Medulla oblongata (tissue), 1 donor: ENCODE data around the gene ZDHHC4.

Source experiments
- DNase-seq: peaks from one replicate; pipeline ENCODE4 v3.0.0-alpha.2; 2015; ENCODE audit errors: extremely low spot score

ZDHHC4 gene

DNA sequence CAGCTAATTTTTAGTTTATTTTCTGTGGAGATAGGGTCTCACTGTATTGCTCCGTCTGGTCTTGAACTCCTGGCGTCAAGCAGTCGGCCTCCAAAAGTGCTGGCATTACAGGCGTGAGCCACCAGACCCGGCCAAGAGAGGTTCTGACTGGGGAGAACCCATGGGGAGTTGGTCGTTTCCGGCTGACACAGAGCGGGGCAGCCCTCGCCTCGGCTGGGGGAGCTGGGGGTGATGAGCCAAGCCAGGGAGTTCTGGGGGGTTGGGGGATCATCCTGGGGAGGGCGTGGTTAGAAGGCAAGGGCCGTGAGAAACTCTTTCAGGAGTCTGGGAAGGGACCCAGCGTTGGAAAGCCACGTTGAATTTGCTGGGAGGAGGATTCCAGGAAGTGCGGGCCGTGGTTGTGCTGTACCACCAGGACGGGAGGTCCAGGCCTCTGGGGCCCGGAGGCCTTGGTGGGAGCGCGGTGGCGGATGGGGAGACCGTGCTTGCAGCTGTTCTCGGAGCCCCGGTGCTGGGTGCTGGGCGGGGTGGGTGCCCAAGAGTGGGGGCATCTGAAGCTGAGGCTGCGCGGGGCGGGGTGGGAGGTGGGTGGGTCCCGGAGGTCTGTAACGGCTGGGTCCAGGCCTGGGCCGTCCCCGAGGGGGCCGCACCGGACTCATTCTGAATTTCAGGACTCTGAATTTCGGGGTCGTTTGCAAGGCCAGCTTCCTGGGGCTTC is 29.8 kb downstream of the ZDHHC4 start:
- no peak for DNase-seq

DNA sequence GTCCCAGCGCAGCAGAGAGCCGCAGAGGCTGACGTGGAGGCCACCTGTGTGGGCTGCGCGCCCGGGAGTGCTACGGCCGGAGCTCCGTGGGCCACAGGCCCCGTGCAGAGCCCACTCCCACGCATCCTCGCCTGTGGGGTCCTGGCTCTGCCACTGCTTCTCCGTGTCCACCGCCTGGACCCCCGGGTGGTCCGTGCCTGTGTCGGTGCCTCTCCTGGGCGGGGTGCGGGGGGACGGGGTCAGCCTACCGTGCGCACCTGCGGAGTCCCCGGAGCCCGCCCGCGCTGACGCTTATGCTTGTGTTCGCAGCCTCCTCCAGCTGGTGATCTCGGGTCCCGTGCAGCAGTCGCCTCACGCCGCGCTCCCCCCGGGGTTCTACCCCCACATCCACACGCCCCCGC is 30.4 kb downstream of the ZDHHC4 start:
- no peak for DNase-seq

DNA sequence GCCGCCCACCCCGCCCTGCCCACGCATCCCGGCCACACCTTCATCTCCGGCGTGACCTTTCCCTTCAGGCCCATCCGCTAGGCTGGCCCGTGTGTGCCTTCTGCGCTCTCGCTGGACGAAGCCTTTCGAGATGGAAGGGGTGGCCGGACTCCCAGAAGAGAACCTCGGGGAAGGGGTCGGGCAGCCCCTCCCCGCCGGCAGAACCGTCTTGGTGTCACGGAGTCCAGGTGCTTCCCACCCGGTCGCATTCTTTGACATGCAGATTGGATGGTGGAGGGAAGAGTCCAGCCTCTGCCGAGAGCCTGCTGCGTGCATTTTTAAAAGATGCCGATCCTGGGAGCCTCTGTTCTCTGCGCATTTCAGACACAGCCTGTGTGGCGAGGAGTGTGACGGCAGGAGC is 30.8 kb downstream of the ZDHHC4 start:
- no peak for DNase-seq

DNA sequence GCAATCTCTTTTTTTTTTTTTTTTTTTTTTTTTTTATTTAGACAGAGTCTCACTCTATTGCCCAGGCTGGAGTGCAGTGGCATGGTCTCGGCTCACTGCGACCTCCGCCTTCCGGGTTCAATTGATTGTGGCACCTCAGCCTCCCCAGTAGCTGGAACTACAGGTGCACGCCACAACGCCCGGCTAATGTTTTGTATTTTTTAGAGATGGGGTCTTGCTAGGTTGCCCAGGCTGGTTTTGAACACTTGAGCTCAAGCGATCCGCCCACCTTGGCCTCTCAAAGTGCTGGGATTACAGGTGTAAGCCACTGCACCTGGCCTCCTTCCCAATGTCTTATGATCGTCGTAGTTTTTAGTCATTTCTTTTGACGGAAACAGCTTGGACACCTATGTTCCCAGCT is 31.5 kb downstream of the ZDHHC4 start:
- DNase-seq, result no peak

DNA sequence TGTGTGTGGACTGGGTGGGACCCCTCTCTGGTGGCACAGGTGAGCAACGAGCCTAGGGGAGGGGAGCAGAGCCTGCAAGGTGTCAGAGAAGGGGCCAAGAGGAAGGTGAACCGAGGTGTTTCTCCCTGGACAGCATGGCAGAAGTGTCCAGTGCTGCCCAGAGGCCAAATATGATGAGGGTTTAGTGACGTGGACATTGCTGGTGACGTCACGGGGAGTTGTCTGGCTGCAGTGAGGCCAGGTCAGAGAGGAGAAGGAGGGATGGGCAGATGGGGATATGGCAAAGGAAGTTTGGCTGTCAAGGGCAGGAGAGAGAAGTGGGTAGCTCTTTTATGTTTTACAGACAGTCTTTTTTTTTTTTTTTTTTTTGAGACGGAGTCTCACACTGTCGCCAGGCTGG is 35.6 kb downstream of the ZDHHC4 start:
- no peak for DNase-seq

DNA sequence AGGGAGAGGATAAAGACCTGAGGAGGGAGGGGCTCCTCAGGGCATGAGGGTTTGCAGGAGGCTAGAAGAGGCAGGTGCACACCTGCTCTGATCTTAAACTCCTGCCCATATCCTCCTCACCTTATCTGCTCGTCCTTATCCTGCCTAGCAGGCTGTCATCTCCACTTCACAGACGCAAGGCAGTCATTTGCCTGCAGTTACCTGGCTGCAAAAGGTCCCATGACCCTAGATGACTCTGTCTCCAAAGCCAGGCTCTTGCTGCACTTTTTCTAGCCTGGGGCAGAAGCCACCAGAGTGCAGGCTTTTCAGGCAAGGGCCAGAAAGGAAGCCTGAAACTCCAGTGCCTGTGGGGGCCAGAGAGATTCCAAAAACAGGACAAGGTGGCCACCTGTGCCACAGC is 36.5 kb downstream of the ZDHHC4 start:
- no peak for DNase-seq

DNA sequence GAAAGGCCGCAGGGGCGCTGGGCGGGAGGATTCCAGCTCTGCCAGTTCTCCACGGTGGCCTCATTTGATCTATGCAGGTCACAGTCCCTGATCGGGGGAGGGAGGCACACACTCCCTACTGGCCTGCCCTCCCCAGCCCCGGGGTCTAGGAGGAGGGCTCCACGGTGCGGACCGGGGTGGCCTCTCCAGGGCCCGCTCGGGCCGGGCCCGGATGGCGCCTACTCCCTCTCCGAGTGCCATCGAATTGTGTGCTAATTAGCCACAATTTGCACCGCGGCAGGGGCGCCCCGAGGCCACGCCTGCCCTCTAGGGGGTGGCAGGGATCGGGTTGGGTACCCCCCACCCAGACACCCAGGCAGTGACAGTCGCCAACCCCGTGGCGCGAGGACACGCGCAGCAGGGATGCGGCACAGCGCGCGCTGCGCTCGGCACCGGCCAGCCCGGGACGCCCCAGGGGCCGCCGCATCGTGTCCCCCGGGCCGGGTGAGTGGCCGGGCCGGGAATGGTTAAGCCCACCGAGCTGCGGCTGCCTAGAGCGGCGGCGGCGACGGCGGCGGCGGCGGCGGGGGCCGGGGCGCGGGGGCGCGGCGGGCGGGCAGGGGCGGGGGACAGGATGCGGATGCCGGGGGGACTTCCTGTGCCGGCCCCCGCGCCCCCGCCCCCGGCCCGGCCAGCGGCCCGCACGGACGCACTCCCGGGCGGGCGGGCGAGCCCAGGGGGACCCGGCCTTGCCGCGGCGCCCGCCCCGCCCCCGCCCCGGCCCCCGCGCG is 37.9 kb downstream of the ZDHHC4 start, which contains the start of gene ZNF853:
Gene ZNF853 (plus strand): TSS at position 658 of the 770 bp plus-strand sequence. CDS start 565 bp downstream, outside the sequence.
- DNase-seq, result no peak

DNA sequence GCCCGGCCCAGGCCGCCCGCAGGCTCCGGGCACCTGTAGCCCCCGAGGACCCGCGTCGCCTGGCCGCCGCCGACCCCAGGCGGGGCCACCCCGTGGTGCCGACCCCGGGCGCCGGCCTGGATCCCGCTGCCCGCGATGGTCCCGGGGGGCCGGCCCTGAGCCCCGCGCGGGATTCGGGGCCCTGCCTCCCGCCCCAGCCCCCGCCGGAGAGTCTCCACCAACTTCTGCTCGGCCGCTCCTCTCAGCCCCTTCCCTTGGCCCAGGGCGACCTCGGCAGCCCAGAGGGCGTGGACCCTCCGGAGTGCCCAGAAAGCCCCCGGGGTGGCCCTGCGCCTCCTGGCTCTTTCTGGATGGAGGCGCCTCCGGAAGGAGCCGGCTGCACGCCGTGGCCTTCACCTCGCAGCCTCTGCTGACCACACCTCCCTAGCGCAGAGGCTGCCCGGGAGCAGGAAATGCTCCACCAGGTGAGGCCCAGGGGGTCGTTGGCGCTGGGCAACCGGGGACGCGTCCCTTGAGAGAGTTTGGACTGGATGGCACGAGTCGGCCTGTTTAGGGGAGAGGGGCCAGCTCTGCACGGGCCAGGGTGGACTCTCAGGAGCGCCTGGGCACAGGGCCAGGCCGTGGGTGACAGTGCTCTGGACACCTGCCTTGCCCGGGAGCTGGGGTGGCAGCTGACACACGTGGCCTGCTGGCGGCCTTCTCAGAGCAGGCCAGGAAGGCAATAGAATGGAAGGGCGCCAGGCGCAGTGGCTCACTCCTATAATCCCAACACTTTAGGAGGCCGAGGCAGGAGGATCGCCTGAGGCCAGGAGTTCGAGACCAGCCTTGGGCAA is 38.7 kb downstream of the ZDHHC4 start:
- DNase-seq, result no peak

DNA sequence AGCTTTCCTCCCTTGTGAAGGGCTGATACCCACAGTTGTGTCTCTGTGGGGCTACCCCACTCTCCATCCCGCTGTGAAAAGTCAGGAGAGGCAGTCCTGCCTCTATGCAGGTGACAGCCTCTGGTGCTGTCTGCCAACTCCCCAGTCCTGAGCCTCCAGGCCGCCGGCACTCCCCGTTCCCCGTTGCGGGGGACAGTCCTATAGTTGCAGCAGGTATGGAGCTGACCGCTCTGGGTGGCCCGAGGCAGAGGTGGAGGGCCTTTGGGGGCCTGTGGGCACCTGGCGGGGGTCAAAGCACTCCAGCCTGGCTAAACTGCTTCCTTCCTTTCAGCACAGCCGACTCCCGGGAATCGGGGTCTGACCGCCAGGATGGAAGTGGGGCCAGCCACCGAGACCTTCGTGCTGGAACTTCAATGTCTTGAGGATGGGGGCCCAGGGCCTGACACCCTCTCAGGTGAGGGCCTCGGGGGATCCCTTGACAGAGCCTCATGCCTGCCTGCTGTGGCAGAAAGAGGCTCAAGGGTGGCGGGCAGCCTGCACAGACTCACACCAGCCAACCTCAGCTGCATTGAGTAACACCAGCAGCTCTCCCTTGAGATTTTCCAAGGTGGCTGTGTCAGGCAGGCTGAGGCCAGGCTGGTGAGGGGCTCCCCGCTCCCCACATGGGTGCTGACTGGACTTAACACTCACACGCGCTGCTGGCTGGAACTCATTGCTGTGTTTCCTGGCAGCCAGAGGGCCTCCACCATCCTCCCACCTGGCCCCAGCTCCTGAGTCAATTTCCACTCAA is 39.8 kb downstream of the ZDHHC4 start:
- no peak for DNase-seq

DNA sequence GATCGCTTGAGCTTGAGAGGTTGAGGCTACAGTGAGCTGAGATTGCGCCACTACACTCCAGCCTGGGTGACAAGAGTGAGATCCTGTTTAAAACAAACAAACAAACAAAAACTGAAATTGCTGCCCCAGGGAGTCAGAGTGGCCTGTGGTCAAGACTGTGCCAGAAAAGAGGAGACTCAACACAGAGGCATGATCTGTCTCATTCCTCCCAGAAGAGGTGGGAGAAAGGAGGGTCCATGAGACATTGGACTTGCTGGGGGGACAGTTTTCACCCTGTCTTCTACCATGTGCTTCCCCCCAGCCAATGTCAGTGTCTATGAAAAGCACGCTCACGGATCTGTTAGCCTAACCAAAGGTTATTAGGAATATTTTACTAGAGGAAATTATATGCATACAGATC is 41.4 kb downstream of the ZDHHC4 start:
- DNase-seq, result no peak

DNA sequence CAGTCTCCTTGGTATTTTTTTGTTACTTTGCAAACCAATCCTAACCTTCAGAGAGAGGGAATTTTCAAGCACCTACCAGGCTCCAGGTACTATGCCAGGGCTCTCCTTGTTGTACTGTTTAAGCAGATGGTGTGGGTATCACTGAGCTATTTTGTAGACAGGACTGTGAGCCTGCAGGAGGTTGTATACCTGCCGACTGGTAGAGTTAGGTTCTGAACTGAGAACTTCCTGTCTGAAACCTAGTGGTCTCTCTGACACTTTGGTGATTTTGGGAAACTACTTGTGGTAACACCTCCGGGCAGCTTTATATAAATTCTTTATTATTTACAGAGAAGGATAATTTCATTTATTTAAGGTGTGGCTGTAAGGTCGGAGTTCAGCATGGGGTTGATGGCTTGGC is 42.7 kb downstream of the ZDHHC4 start:
- no peak for DNase-seq

DNA sequence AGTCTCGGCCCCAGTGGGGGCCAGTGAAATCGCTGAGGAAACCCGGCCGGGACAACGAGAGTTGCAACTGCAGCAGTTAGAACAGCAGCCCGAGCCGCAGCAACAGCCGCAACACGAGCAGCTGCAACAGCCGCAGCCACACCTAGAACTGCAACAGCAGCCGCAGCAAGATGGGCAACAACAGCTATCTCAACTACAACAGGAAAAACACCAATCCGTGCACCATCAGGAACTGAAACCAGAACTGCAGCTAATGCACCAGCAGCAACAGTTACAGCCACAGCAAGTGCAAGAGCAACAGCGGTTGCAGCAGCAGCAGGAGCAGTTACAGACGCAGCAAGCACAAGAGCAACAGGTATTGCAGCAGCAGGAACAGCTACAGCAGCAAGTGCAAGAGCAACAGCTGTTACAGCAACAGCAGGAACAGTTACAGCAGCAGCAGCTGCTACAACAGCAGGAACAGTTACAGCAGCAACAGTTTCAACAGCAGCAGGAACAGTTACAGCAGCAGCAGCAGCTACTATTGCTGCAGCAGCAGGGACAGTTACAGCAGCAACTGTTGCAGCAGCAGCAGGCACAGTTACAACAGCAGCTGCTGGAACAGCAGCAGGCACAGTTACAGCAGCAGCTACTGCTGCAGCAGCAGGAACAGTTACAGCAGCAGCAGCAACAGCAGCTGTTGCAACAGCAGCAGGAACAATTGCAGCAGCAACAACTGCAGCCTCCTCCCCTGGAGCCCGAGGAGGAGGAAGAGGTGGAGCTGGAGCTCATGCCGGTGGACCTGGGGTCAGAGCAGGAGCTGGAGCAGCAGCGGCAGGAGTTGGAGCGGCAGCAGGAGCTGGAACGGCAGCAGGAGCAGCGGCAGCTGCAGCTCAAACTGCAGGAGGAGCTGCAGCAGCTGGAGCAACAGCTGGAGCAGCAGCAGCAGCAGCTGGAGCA is 44.2 kb downstream of the ZDHHC4 start:
- no peak for DNase-seq

DNA sequence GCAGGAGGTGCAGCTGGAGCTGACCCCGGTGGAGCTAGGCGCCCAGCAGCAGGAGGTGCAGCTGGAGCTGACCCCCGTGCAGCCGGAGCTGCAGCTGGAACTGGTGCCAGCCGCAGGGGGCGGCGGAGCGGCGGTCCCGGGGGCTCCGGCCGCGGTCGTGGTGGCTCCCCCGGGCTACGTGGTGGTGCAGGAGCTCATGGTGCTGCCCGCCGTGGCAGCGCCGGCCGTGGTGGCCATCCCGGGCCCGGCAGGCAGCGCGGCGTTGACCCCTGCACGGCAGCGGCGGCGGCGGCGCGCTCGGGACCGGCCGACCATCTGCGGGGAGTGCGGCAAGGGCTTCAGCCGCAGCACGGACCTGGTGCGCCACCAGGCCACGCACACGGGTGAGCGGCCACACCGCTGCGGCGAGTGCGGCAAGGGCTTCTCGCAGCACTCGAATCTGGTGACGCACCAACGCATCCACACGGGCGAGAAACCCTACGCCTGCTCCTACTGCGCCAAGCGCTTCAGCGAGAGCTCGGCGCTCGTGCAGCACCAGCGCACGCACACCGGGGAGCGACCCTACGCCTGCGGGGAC is 45.0 kb downstream of the ZDHHC4 start:
- DNase-seq, result no peak

DNA sequence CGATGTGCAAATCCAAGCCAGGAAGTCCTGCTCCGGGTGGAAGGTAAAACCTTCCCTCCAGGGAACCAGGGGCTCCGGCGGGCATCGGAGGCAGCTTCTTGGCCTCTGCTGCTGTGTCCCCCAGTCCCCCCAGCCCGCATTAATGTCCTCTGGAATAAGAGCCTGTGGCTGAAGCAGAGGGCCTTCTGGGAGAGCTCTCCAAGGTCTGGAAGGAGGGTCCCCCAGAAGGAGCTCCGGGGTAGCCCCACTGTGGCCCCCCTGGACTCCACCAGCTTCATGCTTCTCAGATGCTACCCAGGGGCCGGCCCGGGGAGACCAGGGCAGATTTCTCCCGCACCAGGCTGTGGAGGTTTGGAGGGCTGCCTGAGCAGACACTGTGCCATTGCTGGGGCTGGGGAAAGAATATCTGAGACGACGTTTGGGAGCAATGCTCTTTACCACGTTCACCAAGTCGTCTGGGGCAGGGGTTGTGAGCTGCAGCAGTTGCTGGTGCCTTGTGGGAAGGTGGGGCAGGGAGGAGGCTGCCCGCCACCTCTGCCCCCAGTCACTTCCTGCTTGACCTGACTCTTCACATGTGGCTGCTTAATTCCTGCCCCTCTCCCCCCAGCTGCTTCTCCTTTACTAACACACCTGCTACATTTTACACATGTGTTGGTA is 46.5 kb downstream of the ZDHHC4 start:
- DNase-seq, result no peak

DNA sequence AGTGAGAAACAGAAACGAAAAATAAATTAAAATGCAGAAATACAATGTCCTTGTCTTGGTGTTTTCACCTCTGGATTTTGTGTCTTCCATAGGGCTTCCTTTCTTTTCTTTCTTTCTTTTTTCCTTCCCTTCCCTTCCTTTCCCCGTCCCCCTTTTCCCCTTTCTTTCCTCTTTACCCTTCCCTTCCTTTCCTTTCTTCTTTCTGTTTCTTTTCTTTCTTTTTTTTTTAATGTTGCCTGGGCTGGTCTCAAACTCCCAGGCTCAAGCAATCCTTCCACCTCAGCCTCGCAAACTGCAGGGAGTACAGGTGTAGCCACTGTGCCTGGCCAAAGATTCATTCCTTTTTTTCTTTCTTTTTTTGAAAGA is 47.0 kb downstream of the ZDHHC4 start:
- DNase-seq, result no peak

DNA sequence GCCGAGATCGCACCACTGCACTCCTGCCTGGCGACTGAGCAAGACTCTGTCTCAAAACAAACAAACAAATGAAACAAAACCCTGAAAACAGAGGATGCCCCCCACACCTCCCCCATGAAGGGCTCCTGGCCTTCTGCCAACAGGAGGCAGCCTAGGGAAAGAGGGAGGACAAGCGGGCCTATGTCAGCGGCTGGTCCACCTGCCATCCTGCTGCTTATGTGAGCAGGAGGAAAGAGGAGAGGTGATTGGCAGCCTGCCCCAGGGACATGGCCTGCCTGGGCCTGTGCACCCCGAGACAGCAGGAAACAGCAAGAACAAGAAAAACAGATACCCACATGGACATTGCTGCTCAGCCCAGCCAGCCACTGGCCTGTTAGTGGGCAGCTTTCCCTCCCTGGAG is 50.8 kb downstream of the ZDHHC4 start:
- DNase-seq, result no peak

DNA sequence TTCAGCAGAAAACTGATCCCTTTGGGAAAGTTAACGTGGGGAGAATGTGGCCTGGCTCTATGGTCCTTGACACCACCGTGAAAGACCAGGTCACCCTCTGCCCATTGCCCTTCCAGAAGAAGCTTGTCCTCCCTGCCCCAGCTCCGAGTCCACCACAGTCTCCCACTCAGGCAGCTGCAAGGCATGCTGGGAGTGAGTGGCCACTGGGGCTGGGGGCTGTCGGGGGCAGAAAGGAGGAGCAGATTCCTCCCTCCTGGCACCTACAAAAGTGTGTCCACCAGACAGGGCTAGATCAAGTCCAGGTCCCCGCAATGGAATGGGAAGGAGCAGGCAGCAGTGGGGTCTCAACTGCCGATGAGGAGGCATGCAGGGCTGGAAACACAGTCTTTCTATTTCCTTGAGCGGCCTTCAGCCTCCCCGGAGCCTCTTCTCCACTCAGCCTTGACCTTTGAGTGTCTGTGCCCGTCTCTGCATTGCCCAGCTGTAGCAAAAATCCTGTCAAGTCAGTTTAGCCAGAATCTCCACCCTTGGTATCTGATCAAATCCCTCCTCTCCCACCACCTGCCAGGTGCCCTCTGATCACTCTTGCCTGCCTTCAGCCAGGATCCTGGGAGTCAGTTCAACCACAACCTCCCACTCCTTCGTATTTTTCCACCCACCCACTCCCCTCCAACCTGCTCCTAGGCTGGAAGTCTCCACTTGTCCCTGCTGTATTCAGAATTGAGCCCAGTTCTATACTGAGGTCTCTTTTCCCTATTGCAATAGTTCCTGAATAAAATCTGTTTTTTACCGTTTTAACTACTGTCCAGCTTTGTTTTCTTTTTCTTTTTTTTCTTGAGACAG is 53.0 kb downstream of the ZDHHC4 start:
- no peak for DNase-seq

DNA sequence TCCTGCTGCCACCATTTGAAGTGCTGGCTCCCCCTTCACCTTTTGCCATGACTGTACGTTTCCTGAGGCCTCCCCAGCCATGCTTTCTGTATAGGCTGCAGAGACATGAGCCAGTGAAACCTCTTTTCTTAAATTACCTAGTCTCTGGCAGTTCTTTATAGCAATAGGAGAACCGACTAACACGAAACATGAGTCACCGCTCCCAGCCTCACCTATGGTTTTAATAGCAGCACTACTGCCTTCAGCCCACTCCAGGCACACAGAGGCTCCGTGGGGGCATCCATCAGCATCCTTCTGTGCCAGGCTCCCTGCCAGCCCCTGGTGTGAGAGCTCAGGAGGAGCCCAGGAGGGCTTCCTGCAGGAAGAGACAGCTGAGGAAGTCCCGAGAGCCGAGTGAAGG is 54.4 kb downstream of the ZDHHC4 start:
- no peak for DNase-seq

DNA sequence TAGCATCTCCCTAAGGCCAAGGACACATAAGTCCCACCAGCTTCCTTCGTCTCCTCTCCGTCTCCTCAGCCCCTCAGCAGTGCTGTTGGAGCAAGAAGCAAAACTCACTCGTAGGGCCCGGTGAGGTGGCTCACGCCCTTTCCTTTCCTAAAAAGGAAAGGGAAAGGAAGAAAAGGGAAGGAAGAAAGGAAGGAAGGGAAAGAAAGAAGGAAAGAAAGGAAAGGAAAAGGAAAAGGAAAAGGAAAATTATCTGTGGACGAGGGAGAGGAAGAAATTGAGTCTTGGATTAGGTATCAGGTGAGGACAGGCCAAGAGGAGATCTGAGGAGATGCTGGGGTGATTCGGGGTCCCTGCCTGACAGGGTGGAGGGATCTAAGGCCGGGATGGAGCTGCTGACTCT is 56.8 kb downstream of the ZDHHC4 start:
- no peak for DNase-seq
